ENCODE results near the gene TMEM51.

DNA sequence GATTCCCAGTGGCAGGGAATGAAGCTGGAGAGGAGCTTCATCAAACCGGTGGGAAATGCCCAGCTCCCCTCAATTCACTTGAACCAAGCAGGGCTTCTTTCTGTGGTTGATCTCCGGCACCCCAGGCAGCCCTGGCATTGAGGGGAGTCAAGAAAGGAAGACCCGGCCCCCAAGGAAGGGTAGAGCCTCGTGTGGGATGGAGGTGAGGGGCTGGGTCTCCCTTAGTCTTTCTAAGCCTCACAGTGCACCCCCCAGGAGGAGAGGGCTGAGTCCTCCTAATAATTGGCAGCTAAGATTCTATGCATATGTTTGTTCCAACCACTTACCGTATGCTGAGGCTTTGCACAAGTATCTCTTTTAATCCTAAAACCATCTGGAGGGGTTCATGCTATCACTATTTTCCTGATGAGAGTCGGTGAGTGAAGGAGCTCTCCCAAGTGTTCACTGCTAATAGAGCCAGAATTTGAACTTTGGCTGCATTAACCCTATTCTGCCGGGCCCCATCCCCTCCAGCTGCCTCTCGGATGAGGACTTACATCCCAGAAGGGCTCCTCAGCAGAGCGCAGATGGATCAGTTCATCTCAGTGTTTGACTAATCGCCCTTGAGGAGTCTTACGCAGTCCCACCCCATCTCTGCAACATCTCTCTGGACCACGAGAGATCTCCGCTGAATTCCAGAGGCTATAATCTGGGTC lies 33.1 kb upstream of the TMEM51 start:
- TF ChIP-seq, protein P1, sequence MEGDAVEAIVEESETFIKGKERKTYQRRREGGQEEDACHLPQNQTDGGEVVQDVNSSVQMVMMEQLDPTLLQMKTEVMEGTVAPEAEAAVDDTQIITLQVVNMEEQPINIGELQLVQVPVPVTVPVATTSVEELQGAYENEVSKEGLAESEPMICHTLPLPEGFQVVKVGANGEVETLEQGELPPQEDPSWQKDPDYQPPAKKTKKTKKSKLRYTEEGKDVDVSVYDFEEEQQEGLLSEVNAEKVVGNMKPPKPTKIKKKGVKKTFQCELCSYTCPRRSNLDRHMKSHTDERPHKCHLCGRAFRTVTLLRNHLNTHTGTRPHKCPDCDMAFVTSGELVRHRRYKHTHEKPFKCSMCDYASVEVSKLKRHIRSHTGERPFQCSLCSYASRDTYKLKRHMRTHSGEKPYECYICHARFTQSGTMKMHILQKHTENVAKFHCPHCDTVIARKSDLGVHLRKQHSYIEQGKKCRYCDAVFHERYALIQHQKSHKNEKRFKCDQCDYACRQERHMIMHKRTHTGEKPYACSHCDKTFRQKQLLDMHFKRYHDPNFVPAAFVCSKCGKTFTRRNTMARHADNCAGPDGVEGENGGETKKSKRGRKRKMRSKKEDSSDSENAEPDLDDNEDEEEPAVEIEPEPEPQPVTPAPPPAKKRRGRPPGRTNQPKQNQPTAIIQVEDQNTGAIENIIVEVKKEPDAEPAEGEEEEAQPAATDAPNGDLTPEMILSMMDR (IDR thresholded peaks at IDR 0.05) = no peak
- TF ChIP-seq POLR2A (IDR thresholded peaks at IDR 0.05) = no peak

Measured in lower leg skin (tissue), 3 donors.